Measurements from ENCODE around the gene ZDHHC20.
A peak's percentile ranks its signal among the peaks of the same experiment; 100 is the strongest.

The ZDHHC20 gene

GRCh38 chr13:21458813-21459701 lies at the start of gene ZDHHC20:
Gene ZDHHC20 (minus strand): TSS chr13:21459303. CDS start chr13:21459171, 132 bp downstream.
- DNase-seq: peak; percentile 17 to 33

DNA sequence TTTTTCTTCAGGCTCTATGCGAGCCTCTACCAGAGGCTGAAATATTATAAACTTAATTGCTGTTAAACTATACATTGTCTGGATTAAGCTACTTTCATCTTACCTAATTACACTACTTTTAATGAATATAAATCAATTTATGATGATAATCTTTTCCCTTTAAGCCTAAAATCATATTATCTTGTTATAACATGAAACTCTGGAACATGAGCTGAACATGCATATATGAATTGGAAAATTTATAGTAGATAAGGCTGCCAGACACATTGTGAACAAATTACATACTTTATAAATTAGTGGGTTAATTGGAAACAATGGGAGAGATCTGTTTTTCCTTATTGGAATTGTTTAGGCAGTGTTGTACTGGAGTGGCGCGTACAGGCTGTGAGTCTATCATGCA lies 45.3 kb upstream of the ZDHHC20 start:
- no peak for DNase-seq

GRCh38 chr13:21501686-21502085 lies 42.6 kb upstream of the ZDHHC20 start:
- no peak for DNase-seq

- DNase-seq: no peak
Observed at GRCh38 chr13:21486322-21486721, 27.2 kb upstream of the ZDHHC20 start.

GRCh38 chr13:21483748-21484147 lies 24.6 kb upstream of the ZDHHC20 start:
- no peak for DNase-seq

GRCh38 chr13:21481359-21481758 lies 22.3 kb upstream of the ZDHHC20 start:
- no peak for DNase-seq

GRCh38 chr13:21478881-21479808 lies 20.0 kb upstream of the ZDHHC20 start:
- peak in 1 of 2 experiments; percentile 37 for DNase-seq

DNA sequence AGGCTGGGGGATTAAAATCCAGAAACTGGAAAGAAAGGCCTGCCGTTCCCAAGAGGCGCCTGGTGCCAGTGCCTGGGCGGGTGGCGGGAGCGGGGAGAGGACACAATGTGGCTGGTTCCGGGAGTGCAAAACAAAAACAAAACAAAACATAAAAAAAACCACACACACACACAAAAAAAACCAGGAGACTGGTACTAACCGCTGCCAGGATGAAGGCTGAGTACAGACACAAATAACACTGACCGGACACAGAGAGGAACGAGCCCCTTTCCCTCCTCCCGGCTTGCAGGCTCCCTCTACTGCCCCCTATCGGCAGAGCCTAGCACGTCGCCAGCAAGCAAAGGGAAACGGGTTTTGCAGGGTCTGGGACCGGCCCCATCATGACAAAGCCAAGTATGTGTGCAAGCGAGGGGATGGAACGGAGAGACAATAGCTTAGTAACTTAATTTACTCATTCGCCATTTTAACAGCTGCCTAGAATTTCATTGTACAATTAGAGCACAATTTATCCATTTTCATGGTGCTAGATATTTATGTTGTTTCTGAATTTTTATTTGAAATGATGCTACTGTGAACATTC lies 17.9 kb upstream of the ZDHHC20 start:
- DNase-seq: no peak

GRCh38 chr13:21475115-21475514 lies 16.0 kb upstream of the ZDHHC20 start:
- no peak for DNase-seq

- no peak for DNase-seq
Observed at GRCh38 chr13:21470785-21471184, 11.7 kb upstream of the ZDHHC20 start.

- no peak for DNase-seq
Observed at GRCh38 chr13:21466527-21466926, 7.4 kb upstream of the ZDHHC20 start.

GRCh38 chr13:21465710-21466160 lies 6.6 kb upstream of the ZDHHC20 start:
- DNase-seq: no peak

DNA sequence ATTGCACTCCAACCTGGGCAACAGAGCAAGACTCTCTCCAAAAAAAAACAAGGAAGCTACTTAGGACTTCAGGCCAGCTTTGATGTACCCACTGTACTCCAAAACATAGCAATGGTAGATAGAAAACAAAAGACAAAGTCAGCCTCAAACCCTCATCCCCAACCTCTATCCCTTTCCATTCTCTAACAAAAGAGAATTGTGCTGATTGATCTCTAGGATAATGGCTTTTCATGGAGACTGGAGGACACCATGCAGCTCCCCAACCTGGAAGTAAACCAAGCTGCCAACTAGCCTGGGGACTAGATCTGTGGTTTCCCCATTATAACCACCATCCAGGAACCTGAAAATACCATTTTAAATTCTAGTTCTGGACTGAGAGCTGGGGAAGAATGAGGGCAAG lies 4.3 kb upstream of the ZDHHC20 start:
- DNase-seq: no peak

DNA sequence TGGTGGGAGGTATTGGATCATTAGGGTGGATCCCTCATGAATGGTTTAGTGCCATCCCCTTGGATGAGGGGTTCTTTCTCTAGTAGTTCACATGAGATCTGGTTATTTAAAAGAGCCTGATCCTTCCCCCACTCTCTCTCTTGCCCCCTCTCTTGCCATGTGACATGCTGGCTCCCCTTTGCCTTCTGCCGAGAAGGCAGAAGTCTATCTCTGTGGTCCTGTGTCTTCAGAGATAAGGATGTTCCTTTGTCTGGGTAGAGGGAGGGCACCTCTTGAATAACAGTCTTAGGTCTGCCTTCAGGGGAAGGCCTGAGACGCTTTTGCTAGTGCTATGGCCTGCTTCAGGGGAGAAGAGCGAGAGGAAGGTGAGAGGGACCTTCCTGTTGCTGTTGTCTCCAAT lies 2.0 kb upstream of the ZDHHC20 start:
- DNase-seq: no peak

- DNase-seq: no peak
Observed at GRCh38 chr13:21458451-21458812, 671 bp downstream of the ZDHHC20 start.

DNA sequence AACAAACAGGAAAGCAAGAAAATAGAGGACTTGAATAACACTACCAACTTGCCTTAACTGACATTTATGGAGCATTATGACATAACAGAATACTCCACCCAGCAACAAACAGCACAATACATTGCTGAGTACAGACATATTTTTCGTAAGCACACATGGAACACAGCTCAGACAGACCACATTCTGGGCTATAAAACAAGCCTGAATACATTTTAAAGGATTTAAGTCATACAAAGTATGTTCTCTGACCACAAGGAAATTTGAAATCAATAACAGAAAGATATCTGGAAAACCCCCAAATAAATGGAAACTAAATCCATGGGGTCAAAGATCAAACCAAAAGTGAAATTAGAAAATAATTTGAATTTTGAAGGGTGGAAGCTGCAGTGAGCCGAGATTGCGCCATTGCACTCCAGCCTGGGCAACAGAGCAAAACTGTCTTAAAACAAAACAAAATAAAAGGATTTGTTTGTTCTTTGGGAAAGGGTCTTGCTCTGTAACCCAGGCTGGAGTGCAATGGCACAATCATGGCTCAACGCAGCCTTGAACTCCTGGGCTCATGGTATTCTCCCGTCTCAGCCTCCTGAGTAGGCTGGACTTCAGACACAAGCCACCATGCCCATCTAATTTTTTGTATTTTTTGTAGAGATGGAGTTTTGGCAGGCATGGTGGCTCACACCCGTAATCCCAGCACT lies 5.6 kb downstream of the ZDHHC20 start:
- DNase-seq: no peak

DNA sequence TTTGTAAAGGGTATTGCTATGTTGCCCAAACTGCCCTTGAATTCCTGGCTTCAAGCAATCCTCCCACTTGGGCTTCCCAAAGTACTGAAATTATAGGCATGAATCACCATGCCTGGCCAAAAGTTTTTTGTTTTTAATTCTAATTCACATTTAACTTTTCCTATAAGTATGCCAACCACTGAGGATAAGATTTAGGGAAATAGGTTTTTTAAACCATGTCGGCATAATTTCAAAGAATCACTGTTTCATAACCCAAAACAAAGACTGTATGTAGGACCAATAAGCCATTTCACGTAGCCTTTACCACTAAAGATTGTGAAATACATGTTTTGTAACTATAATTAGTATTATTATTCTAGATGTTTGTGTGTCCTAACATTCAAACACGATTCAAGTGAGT lies 8.2 kb downstream of the ZDHHC20 start:
- no peak for DNase-seq

- DNase-seq: no peak
Observed at GRCh38 chr13:21446656-21447055, 12.4 kb downstream of the ZDHHC20 start.

- no peak for DNase-seq
Observed at GRCh38 chr13:21445759-21446158, 13.3 kb downstream of the ZDHHC20 start.

DNA sequence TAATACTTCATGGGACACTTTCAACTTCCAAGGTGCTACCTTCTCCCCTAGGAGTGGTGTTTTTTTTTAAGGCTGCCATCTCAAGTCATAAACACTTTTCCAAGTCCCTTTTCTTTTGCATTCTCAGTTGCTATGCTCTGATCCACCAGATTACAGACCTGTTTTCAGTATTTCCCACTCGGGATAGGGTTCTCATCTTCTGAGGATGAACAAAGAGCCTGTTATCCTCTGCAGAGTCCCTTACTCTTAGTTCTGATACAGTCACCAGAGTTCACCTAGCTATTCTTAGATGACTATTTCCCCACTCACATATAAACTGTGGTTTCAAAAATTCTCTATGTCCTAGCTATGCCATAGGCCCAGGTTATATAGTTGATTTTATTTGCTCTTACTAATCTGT lies 15.9 kb downstream of the ZDHHC20 start:
- no peak for DNase-seq

- DNase-seq: no peak
Observed at GRCh38 chr13:21436582-21436981, 22.5 kb downstream of the ZDHHC20 start.

GRCh38 chr13:21435687-21436151 lies 23.4 kb downstream of the ZDHHC20 start:
- no peak for DNase-seq

- no peak for DNase-seq
Observed at GRCh38 chr13:21435231-21435630, 23.9 kb downstream of the ZDHHC20 start.

All from cerebellar nuclear complex (tissue), 1 donor.